SHP77 treated with DMSO at 0.1 percent for 48 hours (cell line): Measurements from ENCODE around the gene TMEM86A.

Experiments used
- DNase-seq: peaks from one replicate; lab custom pipeline; 2025; lab: John Stamatoyannopoulos, UW

Gene TMEM86A

GRCh38 chr11:18700375-18700774 is 1.8 kb downstream of the TMEM86A start:
- no peak for DNase-seq

DNA sequence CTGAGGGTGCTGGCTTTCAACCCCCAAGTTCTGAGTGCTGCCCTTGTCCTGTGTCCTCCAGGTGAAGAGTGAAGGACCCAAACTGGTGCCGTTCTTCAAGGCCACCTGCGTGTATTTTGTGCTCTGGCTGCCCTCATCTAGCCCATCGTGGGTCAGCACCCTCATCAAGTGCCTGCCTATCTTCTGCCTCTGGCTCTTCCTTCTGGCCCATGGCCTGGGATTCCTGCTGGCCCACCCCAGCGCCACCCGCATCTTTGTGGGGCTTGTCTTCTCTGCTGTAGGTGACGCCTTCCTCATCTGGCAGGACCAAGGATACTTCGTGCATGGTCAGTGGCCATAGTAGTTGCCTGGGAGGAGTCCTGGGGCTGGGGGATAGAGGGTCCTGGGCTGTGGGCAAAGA is 2.3 kb downstream of the TMEM86A start:
- no peak for DNase-seq

DNA sequence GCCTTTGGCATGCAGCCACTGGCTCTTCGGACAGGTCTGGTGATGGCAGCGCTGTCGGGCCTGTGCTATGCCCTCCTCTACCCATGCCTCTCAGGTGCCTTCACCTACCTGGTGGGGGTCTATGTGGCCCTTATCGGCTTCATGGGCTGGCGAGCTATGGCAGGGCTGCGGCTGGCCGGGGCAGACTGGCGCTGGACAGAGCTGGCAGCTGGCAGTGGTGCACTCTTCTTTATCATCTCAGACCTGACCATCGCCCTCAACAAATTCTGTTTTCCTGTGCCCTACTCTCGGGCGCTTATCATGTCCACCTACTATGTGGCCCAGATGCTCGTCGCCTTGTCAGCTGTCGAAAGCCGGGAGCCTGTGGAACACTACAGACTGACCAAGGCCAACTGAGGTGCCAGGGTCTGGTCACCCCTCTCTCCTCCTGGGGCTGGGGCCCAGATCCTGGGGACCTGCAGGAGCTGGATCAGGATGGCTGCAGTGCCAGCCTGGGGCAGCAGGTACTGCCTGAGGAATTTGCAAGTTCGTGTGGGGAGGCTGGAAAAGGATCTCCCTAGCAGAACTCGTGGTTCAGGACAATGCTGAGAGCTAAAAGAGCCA is 3.1 kb downstream of the TMEM86A start:
- no peak for DNase-seq

DNA sequence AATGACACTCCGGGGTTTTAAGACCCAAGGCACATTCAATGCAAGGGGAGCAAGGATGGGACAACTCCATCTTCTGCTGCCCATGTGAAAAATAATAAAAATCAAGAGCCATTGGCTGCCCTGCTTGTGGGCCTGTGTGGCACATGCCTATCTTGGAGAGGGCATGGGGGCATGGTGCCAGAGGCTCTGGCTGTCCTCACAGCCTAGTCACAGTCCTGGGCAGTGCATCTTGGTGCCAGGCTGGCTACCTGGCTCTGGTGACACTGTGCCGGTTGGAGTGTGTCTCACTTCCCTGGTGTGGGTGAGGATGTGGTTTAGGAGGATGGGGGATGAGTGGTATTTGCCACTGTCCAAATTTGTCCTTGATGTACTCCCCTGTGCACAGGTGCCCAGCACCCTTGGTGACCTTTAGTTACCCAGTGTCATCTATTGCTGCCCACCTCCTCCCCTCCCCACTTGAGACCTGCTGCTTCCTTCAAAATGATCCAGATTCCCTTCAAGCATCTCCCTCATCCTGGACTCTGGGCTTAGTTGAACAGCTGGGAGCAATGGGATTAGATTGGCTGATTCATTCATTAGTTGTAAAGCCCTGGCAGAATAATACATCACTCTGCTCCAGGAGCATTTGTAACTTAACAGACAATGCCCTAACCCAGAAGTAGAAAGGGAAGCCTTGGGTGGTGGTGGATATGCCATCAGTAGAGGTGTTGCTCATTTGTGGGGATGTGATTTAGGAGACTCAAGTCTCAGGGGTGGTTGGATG is 4.6 kb downstream of the TMEM86A start:
- DNase-seq, result no peak

GRCh38 chr11:18704045-18704645 is 5.6 kb downstream of the TMEM86A start:
- DNase-seq, result no peak

DNA sequence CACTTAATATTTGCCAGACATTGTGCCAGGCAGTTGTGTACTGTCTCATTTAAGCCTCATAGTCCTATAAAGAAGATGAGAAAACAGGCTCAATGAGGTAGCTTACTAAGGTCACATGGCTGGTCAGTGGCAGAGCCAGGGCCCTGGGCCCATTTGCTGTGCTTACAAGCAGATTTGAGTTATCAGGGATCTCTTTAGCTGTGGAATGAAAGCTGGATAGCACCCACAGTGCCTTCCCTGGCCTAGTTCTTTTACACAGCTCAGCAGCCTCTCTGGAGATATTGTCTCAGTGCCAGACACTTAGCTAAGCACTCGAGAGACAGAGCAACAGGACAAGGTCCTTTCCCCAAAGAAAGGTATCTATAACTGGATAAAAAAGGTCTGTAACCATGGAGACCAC is 6.1 kb downstream of the TMEM86A start:
- DNase-seq, result no peak

GRCh38 chr11:18705651-18706281 is 7.2 kb downstream of the TMEM86A start:
- DNase-seq, result no peak

- DNase-seq, result peak; percentile 4
These were observed 8.0 kb downstream of the TMEM86A start for GRCh38 chr11:18706330-18707243.

DNA sequence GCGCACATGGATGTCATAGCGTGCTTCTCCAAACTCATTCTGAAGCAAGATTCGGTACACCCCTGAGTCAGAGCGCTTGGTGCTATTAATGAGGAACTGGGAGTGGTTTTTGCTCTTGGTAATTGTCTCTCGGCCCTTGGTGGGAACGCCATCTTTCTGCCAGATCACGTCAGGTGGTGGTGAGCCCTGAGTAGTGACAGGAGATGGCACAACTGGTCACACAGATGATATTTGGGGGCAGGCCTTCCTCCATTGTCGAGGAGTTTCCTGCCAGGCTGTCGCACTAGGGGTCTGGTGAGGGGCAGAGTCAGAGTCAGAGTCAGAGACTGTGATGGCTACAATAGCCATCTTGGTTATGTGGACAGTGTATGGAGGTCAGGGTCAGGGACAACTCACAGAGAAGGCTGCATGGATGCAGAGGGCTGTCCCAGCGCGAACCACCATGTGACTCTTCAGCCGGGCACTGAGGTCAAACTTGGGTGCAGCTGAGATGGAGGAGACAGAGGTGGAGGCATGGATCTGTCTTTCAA is 9.3 kb downstream of the TMEM86A start:
- DNase-seq, result no peak

GRCh38 chr11:18709414-18709813 is 10.8 kb downstream of the TMEM86A start:
- DNase-seq, result no peak

GRCh38 chr11:18710545-18710944 is 12.0 kb downstream of the TMEM86A start:
- no peak for DNase-seq

DNA sequence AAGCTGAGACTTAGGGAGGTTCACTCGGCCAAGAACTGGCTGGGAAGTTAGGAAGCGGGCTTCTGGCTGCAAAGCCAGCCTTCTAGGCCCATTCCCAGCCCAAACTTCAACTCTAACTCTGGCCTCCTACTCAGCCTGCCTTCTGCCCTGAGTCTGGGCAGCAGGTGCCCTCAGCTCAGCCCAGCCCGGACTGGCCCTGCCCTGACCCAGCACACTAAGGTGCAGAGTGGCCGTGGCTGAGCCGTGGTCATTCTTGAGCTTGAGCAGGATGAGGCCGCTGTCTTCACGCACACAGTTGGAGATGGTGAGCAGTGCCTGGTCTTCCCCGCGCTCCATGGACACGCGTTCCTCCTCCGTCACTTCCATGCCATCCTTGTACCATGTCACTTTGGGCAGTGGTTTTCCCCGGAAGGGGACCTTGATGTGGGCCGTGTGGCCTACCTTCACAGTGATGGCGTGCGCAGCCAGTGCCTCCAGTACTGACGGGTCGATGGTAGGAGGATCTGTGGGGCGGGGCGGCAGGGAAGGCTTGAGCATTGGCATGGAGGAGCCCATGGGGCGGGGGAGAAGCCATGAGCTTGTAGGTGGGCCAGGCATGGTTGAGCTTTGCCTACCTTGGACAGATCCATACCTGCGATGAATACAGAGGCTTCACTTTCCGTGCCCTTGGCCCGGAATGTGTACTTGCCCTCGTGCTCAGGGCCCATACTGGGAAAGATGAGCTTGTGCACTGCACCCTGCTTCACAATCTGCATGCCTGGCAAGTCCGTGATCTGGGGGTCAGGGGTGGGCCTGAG is 15.3 kb downstream of the TMEM86A start:
- no peak for DNase-seq

DNA sequence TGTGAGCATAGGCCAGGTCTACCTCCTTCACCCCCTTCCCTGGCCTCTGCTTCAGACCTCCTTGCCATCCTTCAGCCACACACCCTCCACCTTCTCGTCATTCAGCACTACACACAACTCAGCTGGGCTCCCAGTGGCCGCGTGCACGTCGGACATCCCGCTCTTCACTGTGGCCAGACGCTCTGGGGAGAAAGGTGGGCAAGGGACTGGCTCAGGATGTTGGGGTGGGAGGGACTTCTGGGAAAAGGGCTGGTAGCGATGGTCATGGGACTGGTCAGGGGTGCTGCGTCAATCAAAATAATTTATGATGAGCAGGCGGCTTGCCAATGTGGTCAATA is 15.8 kb downstream of the TMEM86A start:
- DNase-seq, result no peak

- DNase-seq, result no peak
These were observed 16.9 kb downstream of the TMEM86A start for GRCh38 chr11:18715476-18715875.

DNA sequence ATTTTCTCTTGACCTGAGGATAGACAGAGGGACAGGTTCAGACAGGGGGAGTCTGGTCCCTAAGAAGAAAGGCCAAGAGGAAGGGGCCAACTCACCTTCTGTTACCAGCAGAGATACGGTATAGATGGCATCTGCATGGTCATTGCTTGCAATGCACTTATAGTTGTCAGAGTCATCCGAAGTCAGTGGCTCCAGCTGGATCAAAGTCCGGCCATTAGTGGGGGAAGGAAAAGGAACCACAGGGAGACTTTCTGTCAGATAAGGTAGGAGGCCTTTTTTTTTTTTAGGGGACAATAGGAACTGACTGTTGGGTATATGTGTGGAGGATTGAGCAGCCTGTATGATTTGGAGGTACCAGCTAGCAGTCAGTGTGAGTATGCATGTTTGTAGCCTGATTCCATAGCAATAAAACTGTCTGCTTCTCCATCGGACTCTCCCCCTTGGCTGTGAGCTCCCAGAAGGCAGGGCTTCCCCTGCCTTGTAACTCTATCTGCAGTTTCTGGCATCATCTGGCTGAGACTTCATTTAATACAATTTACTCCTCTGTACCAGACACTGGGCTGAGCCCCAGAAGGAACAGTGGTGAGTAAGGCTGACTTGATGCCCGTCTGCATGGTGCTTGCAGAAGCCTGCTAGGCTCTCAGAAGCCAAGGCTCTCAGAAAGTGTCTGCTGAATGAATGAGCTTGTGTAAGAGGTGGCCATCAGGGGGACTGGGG is 21.7 kb downstream of the TMEM86A start:
- no peak for DNase-seq

DNA sequence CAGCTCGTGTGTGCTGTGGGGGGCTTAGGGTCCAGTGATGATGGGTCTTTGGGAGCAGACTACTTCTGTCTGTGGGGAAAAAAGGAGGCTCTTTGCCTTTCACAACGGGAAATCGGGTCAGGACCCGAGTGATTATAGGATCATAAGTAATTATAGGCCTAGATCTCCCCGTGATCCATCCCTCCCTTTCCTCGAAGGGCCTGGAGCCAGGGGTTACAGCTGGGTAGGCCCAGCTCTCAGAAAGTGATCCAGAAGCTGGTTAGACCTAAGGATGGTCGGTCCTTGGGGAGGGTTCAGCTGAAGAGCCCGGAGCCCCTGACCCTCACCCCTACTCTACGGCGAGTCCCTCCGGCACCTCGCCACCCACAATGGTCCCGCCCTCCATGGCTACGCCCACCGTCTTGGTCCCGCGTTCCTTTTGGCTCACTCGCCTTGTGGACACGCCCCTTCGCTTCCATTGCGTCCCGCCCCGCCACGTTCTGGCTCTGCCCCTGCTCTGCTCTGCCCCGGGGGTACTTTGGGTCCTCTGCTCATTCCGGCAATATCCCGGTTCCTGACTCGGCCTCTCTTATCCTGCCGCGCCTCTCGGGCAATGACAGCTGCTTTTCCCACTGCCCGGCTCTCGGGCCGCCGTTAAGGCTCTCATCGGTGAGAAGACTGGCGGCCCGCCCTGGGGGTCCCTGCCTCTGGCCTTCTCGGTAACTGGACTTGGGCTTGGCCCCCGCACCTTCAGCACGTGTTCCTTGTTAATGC is 22.4 kb downstream of the TMEM86A start:
- no peak for DNase-seq

DNA sequence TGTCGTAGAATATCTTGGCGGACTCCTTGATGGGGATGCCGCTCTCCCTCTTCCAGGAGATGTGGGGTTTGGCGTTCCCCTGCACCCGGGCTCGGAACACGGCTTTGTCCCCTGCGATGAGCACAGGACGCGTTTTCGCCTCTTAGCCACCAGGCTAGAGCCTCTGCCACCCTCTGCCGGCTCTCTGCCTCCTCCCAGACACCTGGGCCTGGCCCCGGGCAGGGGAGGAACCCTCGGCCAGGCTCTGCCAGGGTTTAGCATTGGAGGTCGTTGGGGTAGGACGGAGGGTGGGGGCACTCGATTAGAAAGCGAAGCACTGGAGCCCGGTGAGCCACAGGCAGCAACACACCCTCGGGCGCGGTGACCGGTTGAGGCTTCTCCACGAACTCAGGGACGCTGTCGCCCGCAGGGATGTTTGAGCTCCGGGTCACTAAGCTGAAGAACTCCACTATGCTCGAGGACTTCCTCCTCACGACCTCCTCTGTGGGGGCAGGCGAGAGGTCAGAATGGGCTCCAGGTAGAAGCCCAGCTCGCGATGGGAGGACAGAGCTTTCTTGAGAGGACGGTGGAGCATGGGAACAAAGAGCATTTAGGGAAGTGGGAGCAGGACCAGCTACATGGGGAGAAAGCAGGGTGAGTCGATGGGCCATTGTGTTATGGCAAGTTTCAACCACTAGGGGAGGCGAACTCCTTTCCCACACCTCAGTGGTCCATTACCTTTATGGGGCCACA is 23.1 kb downstream of the TMEM86A start:
- no peak for DNase-seq

- no peak for DNase-seq
These were observed 23.7 kb downstream of the TMEM86A start for GRCh38 chr11:18722293-18722637.

- DNase-seq, result no peak
These were observed 25.4 kb downstream of the TMEM86A start for GRCh38 chr11:18723991-18724390.
